Inflammatory macrophage treated with lipopolysaccharide for 4 hours (primary cell): ENCODE data around the gene SPDYE4.

Experiments
- DNase-seq: peaks from one replicate; pipeline ENCODE4 v3.0.0-alpha.2; 2020

SPDYE4 gene

DNA sequence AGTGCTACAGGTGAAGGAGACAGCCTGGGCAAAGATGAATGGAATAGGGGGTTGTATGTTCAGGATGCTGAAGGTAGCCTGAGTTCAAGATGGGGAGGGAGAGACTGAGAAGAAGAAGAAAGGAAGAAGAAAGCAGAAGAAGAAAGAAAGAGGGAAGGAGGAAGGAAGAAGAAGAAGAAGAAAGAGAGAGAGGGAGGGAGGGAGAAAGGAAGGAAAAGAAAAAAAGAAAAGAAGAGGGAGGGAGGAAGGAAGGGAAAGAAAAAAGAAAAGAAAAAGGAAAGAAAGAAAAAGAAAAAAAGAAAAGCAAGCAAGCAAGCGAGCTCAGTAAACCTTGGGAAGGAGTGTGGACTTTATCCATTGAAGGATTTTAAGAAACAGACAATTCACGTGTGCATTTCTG lies 21.6 kb downstream of the SPDYE4 start:
- no peak for DNase-seq

DNA sequence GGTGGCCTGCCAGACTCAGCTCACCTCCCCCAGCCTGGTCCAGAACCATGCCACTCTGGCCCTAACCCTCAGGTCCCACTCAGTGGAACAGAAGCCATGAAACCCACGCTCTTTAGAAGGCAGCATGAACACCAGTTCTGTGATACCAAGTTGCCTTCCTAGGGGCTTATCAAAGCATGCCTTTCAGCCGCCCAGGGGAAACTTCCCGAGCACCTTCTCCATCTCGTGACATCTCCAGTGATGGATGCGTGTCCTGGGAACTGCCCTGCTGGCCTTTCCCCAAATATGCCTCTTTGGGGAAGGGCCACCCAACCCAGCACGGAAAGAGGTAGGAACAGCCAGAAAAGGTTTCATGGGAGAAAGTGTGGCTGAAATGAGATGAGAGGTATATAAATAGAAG lies 22.0 kb downstream of the SPDYE4 start:
- no peak for DNase-seq

DNA sequence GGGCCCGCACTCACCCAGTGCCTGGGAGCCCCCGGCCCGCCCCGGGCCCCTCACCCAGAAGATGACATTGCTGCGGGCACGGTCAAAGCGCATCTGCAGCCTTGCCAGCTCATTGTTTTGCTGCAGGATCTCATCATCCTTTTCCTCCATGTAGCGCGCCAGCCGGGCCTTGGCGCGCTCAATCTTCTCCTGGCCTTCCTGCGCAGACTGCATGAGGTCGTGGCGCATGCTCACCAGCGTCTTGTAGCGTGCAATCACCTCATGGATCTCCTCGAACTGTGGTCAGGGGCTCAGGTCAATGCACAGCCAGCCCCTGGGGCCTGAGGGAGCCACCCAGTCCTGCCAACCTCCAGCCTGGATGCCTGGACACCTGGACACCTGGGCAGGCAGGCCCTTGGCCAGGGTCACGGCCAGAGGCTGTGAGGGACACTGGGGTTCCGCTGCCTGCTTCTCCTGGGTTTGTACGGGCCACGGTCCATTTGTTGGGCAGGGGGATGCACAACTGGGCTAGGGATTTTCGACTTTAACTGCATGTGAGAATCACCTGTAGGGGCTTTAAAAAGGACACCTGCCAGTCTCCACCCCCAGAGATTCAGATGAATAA lies 22.9 kb downstream of the SPDYE4 start:
- no peak for DNase-seq

DNA sequence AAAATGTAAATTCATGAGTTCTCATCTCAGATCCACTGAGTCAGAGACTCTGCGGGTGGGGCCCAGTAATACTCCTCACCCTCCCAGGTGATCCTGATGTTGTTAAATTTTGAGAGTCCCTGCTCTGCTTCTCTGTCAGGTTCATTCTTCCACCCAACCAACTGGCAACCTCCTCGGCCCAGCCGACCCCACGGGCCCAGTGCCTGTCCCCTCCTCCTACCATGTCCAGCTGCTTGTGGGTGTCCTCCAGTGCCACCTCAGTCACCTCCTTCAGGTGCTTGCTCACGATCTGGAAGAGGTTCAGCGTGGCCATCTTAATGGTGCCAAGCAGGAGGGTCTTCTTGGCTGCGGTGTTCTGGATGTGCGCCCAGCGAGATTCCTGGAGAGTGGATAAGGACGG lies 23.5 kb downstream of the SPDYE4 start:
- no peak for DNase-seq

- DNase-seq: no peak
Observed at GRCh38 chr17:8732406-8733085, 25.8 kb downstream of the SPDYE4 start.

GRCh38 chr17:8729860-8730259 lies 28.5 kb downstream of the SPDYE4 start:
- no peak for DNase-seq

GRCh38 chr17:8729421-8729820 lies 28.9 kb downstream of the SPDYE4 start:
- no peak for DNase-seq

GRCh38 chr17:8728971-8729370 lies 29.4 kb downstream of the SPDYE4 start:
- DNase-seq: no peak

GRCh38 chr17:8728251-8728938 lies 30.0 kb downstream of the SPDYE4 start:
- no peak for DNase-seq

- peak; percentile 12 for DNase-seq
Observed at GRCh38 chr17:8726941-8727555, 31.3 kb downstream of the SPDYE4 start.

GRCh38 chr17:8725881-8726876 lies 32.2 kb downstream of the SPDYE4 start:
- no peak for DNase-seq

- DNase-seq: no peak
Observed at GRCh38 chr17:8724451-8724850, 33.9 kb downstream of the SPDYE4 start.

DNA sequence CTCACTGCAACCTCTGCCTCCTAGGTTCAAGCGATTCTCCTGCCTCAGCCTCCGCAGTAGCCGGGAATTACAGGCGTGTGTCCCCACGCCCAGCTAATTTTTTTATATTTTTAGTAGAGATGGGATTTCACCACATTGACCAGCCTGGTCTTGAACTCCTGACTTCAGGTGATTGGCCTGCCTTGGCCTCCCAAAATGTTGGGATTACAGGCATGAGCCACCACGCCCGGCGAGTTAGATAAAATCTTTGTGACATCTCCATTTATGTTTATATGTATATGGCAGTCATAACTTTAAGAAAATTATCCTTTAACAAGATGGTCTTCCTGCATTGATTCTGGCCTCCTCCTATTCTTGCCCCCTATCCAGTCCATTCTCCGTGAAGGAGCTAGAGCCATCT lies 37.8 kb downstream of the SPDYE4 start:
- no peak for DNase-seq

DNA sequence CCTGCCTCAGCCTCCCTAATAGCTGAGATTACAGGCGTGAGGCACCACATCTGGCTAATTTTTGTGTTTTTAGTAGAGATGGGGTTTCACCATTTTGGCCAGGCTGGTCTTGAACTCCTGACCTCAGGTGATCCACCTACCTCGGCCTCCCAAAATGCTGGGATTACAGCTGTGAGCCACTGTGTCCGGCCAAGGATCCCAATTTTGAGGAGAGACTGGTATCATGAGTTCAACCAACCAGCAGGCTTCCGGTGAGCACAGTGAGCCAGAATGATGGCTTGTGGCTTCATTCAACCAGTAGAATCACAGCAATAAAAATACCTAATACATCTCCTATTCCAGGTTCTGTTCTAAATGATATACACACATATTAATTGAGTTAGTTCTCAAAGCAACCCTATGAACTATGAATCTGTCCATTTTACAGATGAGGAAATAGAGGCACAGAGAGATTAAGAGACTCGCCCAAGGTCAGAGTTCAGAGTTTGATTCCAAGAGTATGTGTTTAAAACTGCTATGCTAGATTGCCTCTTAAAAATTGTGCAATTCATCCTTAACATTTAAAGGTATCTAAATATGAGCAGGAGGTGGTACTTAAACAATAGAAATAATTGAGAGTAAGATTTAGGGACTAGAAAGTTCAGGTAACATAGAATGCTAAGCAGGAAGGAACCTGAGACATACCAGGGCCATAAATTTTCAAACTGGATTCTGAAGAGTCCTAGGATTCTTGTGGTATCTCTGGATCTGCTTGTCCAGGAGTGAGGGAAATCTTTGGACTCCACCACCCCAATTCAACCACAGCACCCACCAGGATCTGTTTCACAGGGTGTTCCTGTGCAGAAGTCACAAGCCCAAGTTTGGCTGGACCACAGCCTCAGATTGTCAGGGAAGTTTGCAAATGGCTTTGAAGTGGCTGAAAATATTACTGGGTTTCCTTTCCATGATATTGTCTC lies 38.8 kb downstream of the SPDYE4 start:
- no peak for DNase-seq

DNA sequence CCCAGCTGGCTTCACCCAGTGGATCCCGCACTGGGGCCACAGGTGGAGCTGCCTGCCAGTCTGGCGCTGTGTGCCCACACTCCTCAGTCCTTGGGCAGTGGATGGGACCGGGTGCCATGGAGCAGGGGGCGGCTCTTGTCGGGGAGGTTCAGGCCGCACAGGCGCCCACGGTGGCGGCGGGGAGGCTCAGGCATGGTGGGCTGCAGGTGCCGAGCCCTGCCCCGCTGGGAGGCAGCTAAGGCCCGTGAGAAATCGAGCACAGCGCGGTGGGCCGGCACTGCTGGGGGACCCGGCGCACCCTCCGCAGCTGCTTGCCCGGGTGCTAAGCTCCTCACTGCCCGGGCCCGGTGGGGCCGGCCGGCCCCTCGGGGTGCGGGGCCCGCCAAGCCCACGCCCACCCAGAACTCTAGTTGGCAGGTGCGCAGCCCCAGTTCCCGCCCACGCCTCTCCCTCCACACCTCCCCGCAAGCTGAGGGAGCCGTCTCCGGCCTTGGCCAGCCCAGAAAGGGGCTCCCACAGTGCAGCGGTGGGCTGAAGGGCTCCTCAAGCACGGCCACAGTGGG lies 40.3 kb downstream of the SPDYE4 start:
- no peak for DNase-seq

DNA sequence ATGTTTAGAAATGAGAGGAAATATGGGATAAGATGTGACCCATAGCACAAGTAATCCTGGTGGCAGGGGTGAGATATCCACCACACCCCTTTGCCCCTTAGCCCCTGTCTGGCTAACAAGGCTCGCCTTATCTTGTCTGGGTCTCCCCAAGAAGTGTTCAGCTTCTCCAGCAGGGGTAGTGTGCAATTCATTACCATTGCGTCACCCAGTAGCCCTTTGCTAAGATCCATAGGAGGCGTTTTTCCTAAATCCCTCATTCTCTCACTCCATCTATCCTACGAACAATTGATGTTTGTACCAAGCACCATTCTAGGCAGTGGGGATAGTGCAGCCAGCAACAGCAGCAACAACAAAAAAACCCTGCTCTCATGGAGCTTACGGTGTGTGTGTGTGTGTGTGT lies 44.5 kb downstream of the SPDYE4 start:
- no peak for DNase-seq

DNA sequence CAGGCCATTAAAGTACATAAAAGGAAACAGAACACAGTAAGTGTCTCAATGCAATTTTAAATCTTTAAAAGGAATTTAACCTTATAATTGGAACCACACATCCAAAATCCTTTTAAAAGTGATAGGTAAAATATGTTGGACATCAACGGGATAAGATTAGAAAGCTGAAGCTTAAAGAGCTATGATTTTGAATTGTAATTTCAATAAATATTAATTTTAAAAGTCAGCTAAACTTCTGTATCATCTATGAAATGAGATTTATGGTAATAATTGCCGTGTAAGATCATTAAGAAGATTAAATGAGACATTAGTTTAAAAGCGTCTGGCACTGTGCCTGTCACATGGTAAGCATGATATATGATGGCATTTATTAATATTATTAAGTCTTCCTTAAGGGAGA lies 45.0 kb downstream of the SPDYE4 start:
- DNase-seq: no peak

GRCh38 chr17:8712698-8713097 lies 45.6 kb downstream of the SPDYE4 start:
- no peak for DNase-seq

DNA sequence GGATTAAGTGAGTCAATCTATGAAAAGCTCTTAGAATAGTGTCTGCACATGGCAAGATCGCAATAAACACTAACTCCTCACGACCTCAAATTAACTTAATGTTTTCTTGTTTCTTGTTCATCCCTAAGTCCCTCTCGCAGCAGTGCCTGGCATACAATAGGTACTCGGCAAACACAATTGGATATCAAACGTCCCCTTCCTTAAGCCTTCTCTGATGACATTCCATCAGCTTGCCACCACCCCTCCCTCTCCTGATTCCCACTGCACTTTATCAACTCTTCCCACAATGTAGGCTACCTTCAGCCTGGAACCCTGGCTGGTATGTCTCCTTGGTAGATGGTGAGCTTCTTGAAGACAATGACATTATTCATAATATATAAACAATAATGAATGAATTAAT lies 47.1 kb downstream of the SPDYE4 start:
- DNase-seq: no peak

DNA sequence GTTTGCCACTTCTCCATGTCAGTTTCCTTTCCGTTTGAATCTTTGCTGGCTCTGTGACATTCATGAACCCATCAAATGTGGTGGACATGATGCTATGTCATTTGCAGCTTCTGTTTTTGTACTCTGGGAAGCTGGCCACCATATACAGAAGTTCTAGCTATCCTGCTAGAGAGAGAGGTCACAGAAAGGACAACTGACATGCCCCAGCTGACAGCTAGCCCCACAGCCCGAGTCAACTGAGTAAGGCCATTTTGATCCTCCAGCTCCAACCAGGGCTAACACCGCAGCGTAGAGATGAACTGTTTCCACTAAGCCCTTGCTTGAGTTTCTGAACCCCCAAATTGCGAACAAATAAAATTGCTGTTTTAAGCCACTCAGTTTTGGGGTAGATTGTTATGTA lies 47.5 kb downstream of the SPDYE4 start:
- no peak for DNase-seq

DNA sequence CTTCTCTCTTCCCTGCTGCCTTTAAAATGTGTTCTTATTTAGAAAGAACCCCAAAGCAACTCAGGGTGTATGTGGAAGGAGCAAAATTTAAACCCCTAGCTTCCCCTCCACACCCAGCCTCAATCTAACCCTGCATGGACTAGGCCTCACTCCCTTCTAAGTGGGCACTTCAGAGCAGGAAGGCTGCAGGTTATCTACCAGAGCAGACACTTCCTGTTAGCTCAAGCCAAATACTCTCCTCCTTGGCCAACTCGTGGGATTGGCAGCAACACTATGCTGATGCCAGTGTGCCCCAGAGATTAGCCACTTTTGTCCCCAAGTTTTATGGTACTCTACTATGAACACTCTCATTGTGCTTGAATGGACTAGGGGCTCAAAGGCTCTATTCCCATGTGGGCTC lies 49.3 kb downstream of the SPDYE4 start:
- no peak for DNase-seq
